GM20000 (cell line): Measurements from ENCODE around the gene DYNLT2B.

ENCODE experiments used
- DNase-seq: peaks from one replicate; pipeline ENCODE4 v3.0.0; 2012; ENCODE audit warnings: low spot score
- TF ChIP-seq, protein P1 (sequence below): IDR thresholded peaks from 2 replicates; pipeline ENCODE4 v1.5.1; 2012; ENCODE audit warnings: mild to moderate bottlenecking, control low read depth; ENCODE audit errors: extremely low read depth, missing control alignments

DYNLT2B gene

DNA sequence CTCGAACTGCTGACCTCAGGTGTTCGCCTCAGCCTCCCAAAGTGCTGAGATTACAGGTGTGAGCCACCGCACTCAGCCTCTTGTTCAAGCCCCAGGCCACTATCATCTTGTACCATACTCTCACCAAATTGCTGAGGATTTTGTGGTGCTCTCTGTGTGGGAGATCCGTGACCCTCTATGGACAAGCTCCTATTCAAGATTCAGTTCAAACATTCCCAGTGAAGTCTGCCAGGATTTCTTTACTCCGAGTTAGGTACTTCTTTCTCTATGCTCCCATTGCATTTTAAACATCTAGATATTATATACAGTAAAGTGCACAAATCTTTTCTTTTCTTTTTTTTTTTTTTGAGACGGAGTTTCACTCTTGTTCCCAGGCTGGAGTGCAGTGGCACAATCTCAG is 21.0 kb upstream of the DYNLT2B start:
- DNase-seq: no peak
- TF ChIP-seq, protein P1, sequence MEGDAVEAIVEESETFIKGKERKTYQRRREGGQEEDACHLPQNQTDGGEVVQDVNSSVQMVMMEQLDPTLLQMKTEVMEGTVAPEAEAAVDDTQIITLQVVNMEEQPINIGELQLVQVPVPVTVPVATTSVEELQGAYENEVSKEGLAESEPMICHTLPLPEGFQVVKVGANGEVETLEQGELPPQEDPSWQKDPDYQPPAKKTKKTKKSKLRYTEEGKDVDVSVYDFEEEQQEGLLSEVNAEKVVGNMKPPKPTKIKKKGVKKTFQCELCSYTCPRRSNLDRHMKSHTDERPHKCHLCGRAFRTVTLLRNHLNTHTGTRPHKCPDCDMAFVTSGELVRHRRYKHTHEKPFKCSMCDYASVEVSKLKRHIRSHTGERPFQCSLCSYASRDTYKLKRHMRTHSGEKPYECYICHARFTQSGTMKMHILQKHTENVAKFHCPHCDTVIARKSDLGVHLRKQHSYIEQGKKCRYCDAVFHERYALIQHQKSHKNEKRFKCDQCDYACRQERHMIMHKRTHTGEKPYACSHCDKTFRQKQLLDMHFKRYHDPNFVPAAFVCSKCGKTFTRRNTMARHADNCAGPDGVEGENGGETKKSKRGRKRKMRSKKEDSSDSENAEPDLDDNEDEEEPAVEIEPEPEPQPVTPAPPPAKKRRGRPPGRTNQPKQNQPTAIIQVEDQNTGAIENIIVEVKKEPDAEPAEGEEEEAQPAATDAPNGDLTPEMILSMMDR: no peak

DNA sequence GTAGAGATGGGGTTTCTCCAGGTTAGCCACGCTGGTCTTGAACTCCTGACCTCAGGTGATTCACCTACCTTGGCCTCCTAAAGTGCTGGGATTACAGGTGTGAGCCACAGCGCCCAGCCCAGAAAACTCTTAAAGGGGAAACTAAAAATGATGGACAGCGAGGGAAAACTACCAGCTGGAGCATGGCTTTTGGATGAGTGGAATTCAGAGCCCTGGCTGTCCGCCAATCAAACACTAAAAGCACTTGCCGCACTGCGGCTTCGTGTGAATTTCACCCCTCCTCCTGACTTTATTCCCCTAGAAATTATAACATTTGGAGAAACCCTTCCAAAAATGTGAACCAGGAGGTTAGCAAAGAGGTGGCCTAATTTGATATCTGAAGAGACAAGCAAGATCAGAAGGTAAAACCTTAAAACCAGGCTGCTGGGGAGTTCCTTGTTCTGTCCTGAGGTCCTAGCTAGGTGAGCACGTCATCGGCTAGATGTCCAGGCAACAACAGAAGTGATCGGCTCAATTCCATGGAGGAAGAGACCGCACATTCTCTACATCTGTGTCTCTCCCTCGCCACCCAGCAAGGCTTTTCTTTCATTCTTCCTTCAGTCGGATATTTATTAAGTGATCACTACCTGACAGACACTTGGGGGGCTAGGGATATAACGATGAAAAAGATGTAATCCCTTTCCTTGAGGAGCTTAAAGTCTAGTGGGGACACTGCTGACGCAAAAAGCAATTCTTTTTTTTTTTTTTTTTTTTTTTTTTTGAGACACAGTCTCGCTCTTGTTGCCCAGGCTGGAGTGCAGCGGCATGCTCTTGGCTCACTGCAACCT is 18.5 kb upstream of the DYNLT2B start:
- DNase-seq: no peak

DNA sequence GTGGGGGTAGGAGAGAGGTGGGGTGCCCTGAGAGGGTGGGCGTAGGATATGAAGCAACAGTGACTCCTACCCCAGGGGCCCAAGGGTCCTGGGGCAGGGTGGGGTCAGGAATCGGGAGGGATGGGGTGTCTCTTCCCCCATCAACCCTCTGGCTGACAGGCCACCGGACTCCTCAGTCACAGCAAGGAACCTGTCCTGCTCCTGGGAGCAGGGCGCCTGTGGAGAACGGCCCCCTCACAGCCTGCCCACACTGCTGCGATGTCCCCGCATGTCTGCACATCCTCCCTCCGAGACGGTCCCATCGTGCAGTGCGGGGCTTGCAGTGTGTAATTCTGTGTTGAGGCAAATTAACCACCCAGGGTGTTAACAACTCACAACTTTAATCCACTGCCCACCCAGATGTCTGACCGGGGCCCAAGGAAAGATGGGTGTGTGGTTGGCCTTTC is 17.5 kb upstream of the DYNLT2B start:
- DNase-seq: no peak
- TF ChIP-seq, protein P1: no peak

More for the DNA sequence above, 18.5 kb upstream of the DYNLT2B start:
- TF ChIP-seq, protein P1: no peak

DNA sequence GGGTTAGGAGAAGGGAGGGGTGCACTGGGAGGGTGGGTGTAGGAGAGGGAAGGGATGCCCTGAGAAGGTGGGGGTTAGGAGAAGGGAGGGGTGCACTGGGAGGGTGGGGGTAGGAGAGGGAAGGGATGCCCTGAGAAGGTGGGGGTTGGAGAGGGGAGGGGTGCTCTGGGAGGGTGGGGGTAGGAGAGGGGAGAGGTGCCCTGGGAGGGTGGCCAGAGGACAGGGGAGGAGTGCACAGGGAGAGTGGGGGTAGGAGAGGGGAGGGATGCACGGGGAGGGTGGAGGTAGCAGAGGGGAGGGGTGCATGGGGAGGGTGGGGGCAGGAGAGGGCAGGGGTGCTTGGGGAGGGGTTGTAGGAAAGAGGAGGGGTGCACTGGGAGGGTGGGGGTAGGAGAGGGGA is 16.9 kb upstream of the DYNLT2B start:
- DNase-seq: no peak
- TF ChIP-seq, protein P1: no peak

DNA sequence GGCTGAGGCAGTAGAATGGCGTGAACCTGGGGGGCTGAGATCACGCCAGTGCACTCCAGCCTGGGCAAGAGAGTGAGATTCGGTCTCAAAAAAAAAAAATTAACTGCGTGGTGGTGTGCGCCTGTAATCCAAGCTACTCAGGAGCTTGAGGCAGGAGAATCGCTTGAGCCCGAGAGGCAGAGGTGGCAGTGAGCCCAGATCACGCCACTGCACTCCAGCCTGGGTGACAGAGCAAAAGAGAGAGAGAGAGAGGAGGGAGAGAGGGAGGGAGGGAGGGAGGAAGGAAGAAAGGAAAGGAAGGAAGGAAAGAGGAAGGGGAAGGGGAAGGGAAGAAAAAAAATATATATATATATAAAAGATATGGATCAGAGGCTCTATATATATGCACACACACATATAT is 14.1 kb upstream of the DYNLT2B start:
- TF ChIP-seq, protein P1: no peak
- no peak for DNase-seq

DNA sequence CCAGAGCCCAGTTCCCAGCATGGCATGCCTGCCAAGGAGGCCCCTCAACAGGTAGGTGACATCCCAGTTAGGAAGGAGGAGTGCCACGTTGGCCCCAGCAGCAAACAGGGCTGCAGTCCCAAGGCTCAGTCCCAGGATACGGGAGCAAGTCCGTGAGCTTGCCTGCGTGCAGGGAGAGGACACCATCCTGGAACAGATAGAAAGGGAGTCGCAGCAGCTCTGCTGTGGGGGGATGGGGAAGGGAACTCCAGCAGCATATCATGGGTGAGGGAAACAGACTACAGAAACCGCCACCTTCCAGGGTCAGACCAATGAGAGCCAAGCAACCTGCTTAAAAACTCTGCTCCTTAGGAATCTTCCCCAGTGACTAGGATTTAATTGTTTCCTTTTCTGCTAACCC is 9.4 kb upstream of the DYNLT2B start:
- DNase-seq: no peak
- TF ChIP-seq, protein P1: no peak

DNA sequence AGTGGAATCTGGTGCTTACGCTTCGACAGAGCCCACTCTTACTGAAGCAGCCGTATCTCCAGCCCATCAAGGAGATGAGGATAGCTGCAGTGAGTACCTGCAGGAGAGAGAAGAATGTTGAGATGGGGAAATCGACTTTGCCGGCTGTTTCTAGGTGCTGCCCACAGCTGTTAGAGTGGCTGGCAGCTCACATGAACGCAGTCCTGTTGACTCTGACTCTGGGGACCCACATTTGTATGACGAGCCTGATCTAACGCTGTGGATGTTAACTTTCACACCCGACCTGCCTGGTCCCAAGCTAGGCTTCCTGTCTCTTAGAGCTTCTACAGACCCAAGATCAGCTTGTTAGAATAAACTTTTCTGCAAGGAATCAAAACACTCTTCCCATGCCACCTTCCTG is 8.9 kb upstream of the DYNLT2B start:
- TF ChIP-seq, protein P1: no peak
- no peak for DNase-seq
